Measurements from ENCODE around the gene POU3F3. TPM values are rescaled to one million over a fixed set of nuclear protein-coding genes. Genes with fewer than 3 reads are reported as not detected.

The POU3F3 gene
- total and polyA plus RNA-seq, 4 donors: 0.23 TPM; not detected in 3

DNA sequence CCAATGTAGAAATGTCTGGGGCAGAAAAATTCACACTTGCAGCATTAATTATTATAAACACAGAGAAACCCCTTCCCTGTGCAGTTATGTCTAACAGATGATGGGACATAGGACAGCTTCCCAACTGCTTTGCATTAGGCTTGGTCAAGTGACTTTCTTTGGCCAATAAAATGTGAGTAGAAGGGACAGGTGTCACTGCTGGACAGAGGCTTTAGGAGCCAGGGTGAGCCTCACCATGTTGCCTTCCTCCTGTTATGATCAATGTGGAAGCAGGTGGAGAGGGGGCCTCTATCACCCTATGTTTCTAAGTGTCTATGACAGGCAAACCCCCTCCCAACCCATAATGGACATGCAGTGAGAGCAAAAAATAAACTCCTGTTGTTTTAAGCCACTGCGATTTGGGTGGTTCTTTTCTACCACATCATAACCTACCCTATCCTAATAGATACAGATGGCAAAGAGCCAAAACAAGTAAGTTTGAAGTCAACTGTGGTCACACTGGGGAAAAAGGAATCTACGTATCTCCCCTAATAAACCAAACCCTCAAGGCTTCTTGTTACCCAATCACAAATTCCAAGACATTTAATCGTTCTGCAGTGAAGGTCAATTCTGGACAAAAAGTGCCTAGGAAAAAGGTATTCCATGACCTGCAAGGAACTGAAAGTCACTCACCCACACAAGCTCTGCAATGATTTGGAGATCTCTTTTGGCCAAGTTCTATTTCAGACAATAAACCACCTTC is 28.6 kb upstream of the POU3F3 start:
- Histone ChIP-seq H3K27me3 (ENCODE audit: control insufficient read depth in 3 of 3, insufficient read depth in 3 of 3, low read length in 2 of 3) (no peaks in the 10 kb centered on the region), H3K4me1 (ENCODE audit: control insufficient read depth in 5 of 5, insufficient read depth in 5 of 5, low read length in 5 of 5) (no peaks in the 10 kb centered on the region), H3K4me3 (no peak overlapping the region), H3K9ac (ENCODE audit: insufficient read depth in 1 of 2, low read length in 2 of 2) (no peak overlapping the region), H3K9me3 (ENCODE audit: control insufficient read depth in 4 of 4, insufficient read depth in 3 of 4, low read length in 3 of 4) (no peaks in the 10 kb centered on the region), H3K27ac (ENCODE audit: low read depth in 1 of 2, low read length in 1 of 2) (no peak overlapping the region), H3K36me3 (ENCODE audit: control insufficient read depth in 4 of 4, insufficient read depth in 4 of 4, low read length in 4 of 4) (no peaks in the 10 kb centered on the region)
- DNase-seq (no peak), ATAC-seq (ENCODE audit: insufficient read depth, low FRiP score) (no peak)
- WGBS, 2 donors: 74 to 89% methylated on average over 3 of the region's 3 CpGs
- no peak for TF ChIP-seq CTCF (IDR thresholded peaks at IDR 0.05; ENCODE audit: control extremely low read depth, extremely low read depth)

DNA sequence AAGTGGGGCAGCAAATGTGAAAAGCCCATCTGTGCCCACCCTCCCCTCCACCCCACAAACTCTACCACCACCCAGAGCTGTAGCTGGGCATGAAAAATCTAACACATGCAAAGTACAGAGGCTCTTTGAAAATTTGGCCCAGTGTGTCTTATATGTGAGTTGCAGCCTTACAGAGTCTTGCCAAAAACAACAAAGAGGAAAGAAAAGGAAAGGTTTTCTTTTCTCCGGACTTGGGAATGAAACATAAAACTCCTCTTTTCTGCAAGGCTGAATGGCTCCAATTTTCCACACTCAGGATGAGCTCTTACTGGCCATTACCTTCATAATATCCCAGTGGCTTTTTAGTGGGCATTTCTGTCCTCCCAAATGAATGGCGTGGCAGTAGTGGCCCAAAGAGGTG is 27.9 kb upstream of the POU3F3 start:
- H3K9me3 ChIP-seq (ENCODE audit: control insufficient read depth in 4 of 4, insufficient read depth in 3 of 4, low read length in 3 of 4): no peaks in the 10 kb centered on the region
- no peak overlapping the region for H3K4me3 ChIP-seq
- H3K9ac ChIP-seq (ENCODE audit: insufficient read depth in 1 of 2, low read length in 2 of 2): no peak overlapping the region
- ATAC-seq (ENCODE audit: insufficient read depth, low FRiP score): no peak
- 72 to 83% methylated on average over 2 of the region's 2 CpGs for WGBS, 2 donors
- H3K36me3 ChIP-seq (ENCODE audit: control insufficient read depth in 4 of 4, insufficient read depth in 4 of 4, low read length in 4 of 4): no peaks in the 10 kb centered on the region
- no peaks in the 10 kb centered on the region for H3K27me3 ChIP-seq (ENCODE audit: control insufficient read depth in 3 of 3, insufficient read depth in 3 of 3, low read length in 2 of 3)
- TF ChIP-seq CTCF (IDR thresholded peaks at IDR 0.05; ENCODE audit: control extremely low read depth, extremely low read depth): no peak
- H3K4me1 ChIP-seq (ENCODE audit: control insufficient read depth in 5 of 5, insufficient read depth in 5 of 5, low read length in 5 of 5): no peaks in the 10 kb centered on the region
- DNase-seq: no peak
- H3K27ac ChIP-seq (ENCODE audit: low read depth in 1 of 2, low read length in 1 of 2): no peak overlapping the region

GRCh38 chr2:104831742-104832141 is 22.2 kb upstream of the POU3F3 start:
- H3K27ac ChIP-seq (ENCODE audit: low read depth in 1 of 2, low read length in 1 of 2): no peak overlapping the region
- no peaks in the 10 kb centered on the region for H3K4me1 ChIP-seq (ENCODE audit: control insufficient read depth in 5 of 5, insufficient read depth in 5 of 5, low read length in 5 of 5)
- ATAC-seq (ENCODE audit: insufficient read depth, low FRiP score): no peak
- WGBS, 2 donors: 84 to 85% methylated on average over 1 of the region's 1 CpG
- H3K36me3 ChIP-seq (ENCODE audit: control insufficient read depth in 4 of 4, insufficient read depth in 4 of 4, low read length in 4 of 4): no peaks in the 10 kb centered on the region
- H3K9me3 ChIP-seq (ENCODE audit: control insufficient read depth in 4 of 4, insufficient read depth in 3 of 4, low read length in 3 of 4): peaks cover 0 to 3% (median 0%) of the 10 kb centered on the region in 4 donors
- H3K4me3 ChIP-seq: no peak overlapping the region
- TF ChIP-seq CTCF (IDR thresholded peaks at IDR 0.05; ENCODE audit: control extremely low read depth, extremely low read depth): no peak
- H3K9ac ChIP-seq (ENCODE audit: insufficient read depth in 1 of 2, low read length in 2 of 2): no peak overlapping the region
- H3K27me3 ChIP-seq (ENCODE audit: control insufficient read depth in 3 of 3, insufficient read depth in 3 of 3, low read length in 2 of 3): no peaks in the 10 kb centered on the region
- DNase-seq: no peak
